ENCODE data around the gene PCDH9.

- no peak for TF ChIP-seq TCF12 (IDR thresholded peaks at IDR 0.05)
- TF ChIP-seq GABPA (IDR thresholded peaks at IDR 0.05; ENCODE audit: low read depth): no peak
- no peak for TF ChIP-seq EP300 (IDR thresholded peaks at IDR 0.05; ENCODE audit: borderline replicate concordance in 1 of 2, low read depth in 1 of 2, low read length in 1 of 2)
- TF ChIP-seq, protein P1, sequence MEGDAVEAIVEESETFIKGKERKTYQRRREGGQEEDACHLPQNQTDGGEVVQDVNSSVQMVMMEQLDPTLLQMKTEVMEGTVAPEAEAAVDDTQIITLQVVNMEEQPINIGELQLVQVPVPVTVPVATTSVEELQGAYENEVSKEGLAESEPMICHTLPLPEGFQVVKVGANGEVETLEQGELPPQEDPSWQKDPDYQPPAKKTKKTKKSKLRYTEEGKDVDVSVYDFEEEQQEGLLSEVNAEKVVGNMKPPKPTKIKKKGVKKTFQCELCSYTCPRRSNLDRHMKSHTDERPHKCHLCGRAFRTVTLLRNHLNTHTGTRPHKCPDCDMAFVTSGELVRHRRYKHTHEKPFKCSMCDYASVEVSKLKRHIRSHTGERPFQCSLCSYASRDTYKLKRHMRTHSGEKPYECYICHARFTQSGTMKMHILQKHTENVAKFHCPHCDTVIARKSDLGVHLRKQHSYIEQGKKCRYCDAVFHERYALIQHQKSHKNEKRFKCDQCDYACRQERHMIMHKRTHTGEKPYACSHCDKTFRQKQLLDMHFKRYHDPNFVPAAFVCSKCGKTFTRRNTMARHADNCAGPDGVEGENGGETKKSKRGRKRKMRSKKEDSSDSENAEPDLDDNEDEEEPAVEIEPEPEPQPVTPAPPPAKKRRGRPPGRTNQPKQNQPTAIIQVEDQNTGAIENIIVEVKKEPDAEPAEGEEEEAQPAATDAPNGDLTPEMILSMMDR (IDR thresholded peaks at IDR 0.05): no peak
- TF ChIP-seq RAD21 (IDR thresholded peaks at IDR 0.05; ENCODE audit: low read length): no peak
- no peak for TF ChIP-seq EZH2phosphoT487 (IDR thresholded peaks at IDR 0.05; ENCODE audit: borderline replicate concordance, low read depth)
- no peak for TF ChIP-seq ELF1 (IDR thresholded peaks at IDR 0.05)
Observed at GRCh38 chr13:66489172-66489571, 741.0 kb downstream of the PCDH9 start.

Measured in SK-N-SH (cell line).